ENCODE measurements around the gene SLC38A2. TPM values are rescaled to one million over a fixed set of nuclear protein-coding genes. Genes with fewer than 3 reads are reported as not detected.

The SLC38A2 gene
- total RNA-seq, 2 experiments from 2014 or later = 216 to 283 TPM

DNA sequence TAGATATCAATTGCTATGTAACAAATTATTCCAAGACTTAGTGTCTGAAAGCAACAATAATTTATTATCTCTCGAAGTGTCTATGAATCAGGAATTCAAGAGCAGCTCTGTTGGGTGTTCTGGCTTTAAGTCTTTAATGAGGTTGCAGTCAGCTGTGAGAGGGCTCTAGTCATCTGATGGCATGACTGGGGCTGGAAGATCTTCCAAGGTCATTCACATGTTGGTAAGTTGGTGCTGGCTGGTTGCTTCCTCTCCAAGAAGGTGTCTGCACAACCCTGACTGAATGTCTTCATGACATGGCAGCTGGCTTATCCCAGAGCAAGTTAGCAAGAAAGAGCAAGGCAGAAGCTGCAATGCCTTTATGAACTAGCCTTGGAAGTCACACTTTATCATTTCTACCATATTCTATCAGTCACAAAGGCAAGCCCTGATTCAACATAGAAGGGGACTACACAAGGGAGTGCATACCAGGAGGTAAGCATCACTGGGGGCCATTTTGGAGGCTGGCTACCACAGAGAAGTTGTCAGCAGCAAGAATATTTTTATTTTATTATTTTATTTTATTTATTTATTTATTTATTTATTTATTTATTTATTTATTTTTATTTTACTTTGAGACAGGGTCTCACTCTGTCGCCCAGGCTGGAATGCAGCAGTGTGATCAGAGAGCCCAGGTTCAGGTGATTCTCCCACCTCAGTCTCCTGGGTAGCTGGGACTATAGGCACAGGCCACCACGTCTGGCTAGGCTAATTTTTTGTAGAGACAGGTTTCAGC lies 7.6 kb upstream of the SLC38A2 start:
- Mint-ChIP-seq H3K4me1 (peaks cover 50% of the 10 kb centered on the region), H3K9me3 (peaks cover 3% of the 10 kb centered on the region), H3K27me3 (no peaks in the 10 kb centered on the region), H3K36me3 (ENCODE audit: low read depth) (peaks cover 7% of the 10 kb centered on the region), H3K4me3 (no peak overlapping the region), H3K27ac (no peak overlapping the region)
- POLR2A ChIA-PET = no interaction called here
- DNase-seq = no peak
- CTCF ChIA-PET = no interaction called here

GRCh38 chr12:46379352-46379751 lies 6.8 kb upstream of the SLC38A2 start:
- ChIA-PET CTCF (no interaction called here), POLR2A (no interaction called here)
- Mint-ChIP-seq H3K27me3 (no peaks in the 10 kb centered on the region), H3K27ac (no peak overlapping the region), H3K4me1 (peaks cover 50% of the 10 kb centered on the region), H3K36me3 (ENCODE audit: low read depth) (peaks cover 7% of the 10 kb centered on the region), H3K4me3 (no peak overlapping the region), H3K9me3 (peaks cover 3% of the 10 kb centered on the region)
- DNase-seq = no peak

- no peak for DNase-seq
- Mint-ChIP-seq H3K27ac (peak overlapping the region; percentile 31), H3K27me3 (no peaks in the 10 kb centered on the region), H3K36me3 (ENCODE audit: low read depth) (peaks cover 7% of the 10 kb centered on the region), H3K4me1 (peaks cover 52% of the 10 kb centered on the region), H3K9me3 (peaks cover 3% of the 10 kb centered on the region), H3K4me3 (no peak overlapping the region)
- CTCF ChIA-PET = no interaction called here
- POLR2A ChIA-PET = no interaction called here
Observed at GRCh38 chr12:46378530-46378929, 6.0 kb upstream of the SLC38A2 start.

GRCh38 chr12:46377678-46378077 lies 5.1 kb upstream of the SLC38A2 start:
- no peak overlapping the region for H3K27ac Mint-ChIP-seq
- no peaks in the 10 kb centered on the region for H3K27me3 Mint-ChIP-seq
- H3K4me1 Mint-ChIP-seq = peaks cover 50% of the 10 kb centered on the region
- POLR2A ChIA-PET = no interaction called here
- no peak for DNase-seq
- peaks cover 7% of the 10 kb centered on the region for H3K36me3 Mint-ChIP-seq (ENCODE audit: low read depth)
- CTCF ChIA-PET = interaction anchor here (0.6 kb wide), 1 partner anchor 24 kb away, joined by 3 read pairs; no protein-coding TSS in a partner anchor
- peaks cover 3% of the 10 kb centered on the region for H3K9me3 Mint-ChIP-seq
- H3K4me3 Mint-ChIP-seq = no peak overlapping the region

DNA sequence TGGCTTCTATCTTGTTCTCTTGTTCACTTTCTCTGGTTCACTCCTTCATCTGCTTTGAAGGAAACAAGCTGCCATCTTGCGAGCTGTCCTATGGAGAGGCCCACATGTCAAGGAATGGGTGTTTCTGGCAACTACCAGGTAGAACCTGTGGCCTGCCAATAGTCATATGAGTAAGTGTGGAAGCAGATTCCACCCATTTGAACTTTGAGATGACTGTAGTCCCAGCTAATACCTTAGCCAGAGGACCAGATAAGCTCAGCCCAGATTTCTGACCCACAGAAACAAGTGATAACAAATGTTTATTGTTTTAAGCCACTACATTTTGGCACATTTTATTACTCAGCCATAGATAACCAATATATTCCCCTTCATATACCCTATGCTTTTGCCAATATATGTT lies 4.0 kb upstream of the SLC38A2 start:
- POLR2A ChIA-PET = interaction anchor here (1.1 kb wide), 1 partner anchor 11 kb away, joined by 3 read pairs; no protein-coding TSS in a partner anchor
- Mint-ChIP-seq H3K36me3 (ENCODE audit: low read depth) (peaks cover 12% of the 10 kb centered on the region), H3K27ac (no peak overlapping the region), H3K4me1 (peaks cover 40% of the 10 kb centered on the region), H3K27me3 (no peaks in the 10 kb centered on the region), H3K4me3 (no peak overlapping the region), H3K9me3 (peaks cover 3% of the 10 kb centered on the region)
- CTCF ChIA-PET = interaction anchor here (0.6 kb wide), 2 partner anchors 10 to 648 kb away, joined by 3 to 4 read pairs; no protein-coding TSS in a partner anchor
- no peak for DNase-seq

DNA sequence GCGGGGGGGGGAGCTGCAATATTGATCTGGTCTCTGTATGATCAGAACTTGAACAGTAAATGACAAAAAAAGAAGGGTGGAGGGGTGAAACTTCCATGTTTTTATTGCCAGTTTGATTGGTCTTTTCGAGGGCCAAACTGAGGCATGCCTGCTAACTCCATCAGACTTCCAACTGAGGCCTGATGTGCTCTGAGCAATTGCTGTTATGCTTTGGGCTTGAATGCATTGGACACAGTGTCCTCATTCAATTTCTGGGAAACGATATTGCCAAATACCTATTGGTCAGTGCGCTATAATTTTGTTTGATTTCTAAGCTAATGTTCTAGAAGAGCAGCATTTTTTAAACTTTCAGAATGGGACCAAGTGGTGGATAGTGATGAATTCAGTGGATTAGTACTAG lies 2.1 kb upstream of the SLC38A2 start:
- Mint-ChIP-seq H3K27me3 (no peaks in the 10 kb centered on the region), H3K27ac (no peak overlapping the region), H3K4me1 (peaks cover 48% of the 10 kb centered on the region), H3K4me3 (no peak overlapping the region), H3K36me3 (ENCODE audit: low read depth) (peaks cover 26% of the 10 kb centered on the region), H3K9me3 (no peaks in the 10 kb centered on the region)
- POLR2A ChIA-PET = no interaction called here
- no peak for DNase-seq
- CTCF ChIA-PET = no interaction called here

GRCh38 chr12:46374310-46374709 lies 1.7 kb upstream of the SLC38A2 start:
- Mint-ChIP-seq H3K27me3 (no peaks in the 10 kb centered on the region), H3K27ac (peak overlapping the region; percentile 100), H3K4me1 (peaks cover 50% of the 10 kb centered on the region), H3K9me3 (no peaks in the 10 kb centered on the region), H3K36me3 (ENCODE audit: low read depth) (peaks cover 30% of the 10 kb centered on the region), H3K4me3 (peak overlapping the region; percentile 97)
- ChIA-PET CTCF (no interaction called here), POLR2A (no interaction called here)
- DNase-seq = no peak

DNA sequence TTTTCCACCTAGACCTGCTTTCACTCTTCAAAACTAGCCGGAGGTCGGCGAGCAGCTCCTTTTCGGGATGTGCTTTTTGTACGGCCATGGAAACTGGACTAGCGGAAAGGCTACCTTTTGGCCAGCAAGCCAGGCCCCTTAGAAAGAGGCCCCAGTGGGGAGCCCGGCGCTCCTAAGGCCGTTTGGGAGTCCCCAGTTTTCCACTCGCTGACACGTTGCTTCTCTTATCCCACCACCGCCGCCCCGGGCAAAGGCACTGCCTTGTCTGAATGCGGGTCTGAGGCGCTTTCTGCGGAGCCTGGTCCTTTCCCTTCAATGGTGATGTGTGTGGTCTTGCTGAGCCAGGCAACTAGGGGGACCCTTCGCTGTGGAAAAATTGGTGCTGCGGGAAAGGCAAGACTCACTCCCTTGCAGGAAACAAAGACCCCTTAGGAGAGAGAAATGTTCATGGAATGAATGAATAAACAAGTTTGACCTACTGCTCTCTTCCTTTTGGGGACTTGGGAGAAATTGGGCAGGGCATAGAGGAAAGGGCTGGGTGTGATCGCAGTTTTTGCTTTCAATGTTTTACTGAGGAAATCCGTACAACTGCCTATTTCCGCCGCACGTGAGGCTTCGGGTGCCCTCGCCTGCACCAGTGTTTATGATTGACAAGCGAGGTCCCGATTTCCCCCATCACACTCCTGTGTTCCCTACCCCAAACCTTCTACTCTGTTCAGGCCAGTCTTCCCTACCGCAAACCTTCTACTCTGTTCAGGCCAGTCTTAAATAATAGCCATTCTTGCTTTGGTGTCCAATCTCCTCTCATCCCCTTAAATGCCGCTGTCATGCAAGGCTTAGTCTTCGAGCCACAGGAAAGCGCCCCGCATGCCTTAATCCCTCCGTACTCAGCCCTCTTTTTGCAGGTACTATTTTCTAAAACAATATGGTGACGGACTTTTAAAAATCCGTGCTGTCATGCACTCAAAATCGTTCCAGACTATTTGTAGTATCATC lies 1.0 kb upstream of the SLC38A2 start:
- POLR2A ChIA-PET = interaction anchor here (0.6 kb wide), 1 partner anchor 144 kb away, joined by 3 read pairs; no protein-coding TSS in a partner anchor
- peak overlapping the region; percentile 97 for H3K4me3 Mint-ChIP-seq
- H3K9me3 Mint-ChIP-seq = no peaks in the 10 kb centered on the region
- H3K27ac Mint-ChIP-seq = peak overlapping the region; percentile 100
- CTCF ChIA-PET = interaction anchor here (0.8 kb wide), 1 partner anchor 288 kb away, joined by 3 read pairs; no protein-coding TSS in a partner anchor
- H3K27me3 Mint-ChIP-seq = no peaks in the 10 kb centered on the region
- peaks cover 36% of the 10 kb centered on the region for H3K36me3 Mint-ChIP-seq (ENCODE audit: low read depth)
- peak; percentile 58 for DNase-seq
- H3K4me1 Mint-ChIP-seq = peaks cover 52% of the 10 kb centered on the region

DNA sequence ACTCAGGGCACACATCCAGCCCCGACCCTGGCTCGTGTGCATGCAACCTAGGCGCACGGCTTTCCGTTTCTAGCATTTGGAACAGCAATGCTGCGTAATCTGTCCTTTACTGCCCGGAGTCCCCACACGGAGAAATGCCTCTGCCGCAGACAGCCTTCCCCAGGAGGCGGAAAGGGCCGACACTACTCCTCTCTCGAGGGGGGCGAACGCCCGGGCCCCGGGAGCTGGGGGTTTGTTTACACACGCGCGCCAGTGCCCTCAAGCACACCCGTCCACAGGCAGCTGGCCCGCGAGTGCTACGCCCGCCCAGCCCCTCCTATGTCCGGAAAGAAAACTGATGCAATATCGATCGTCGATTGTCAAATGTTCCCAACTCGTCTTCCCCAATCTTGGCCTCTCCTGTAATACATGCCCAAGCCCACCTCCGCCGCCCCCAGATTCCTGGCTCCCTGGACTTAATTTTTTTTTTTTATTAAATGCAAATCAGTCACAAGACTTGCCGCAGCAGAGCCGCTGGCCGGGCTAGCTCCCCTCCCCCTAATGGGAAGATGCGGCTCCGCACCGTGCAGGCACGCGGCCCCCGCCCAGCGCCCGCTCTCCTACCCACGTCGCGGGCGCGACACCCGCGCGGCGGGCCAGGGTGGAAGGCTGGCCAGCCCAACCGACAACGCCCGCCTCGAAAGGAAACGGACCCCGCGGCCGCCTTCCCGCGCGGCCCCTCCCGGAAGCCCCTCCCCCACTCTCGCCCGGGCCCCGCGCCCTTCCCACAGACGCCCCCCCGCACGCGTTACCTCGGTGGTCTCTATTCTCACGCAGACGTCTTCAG lies 642 bp downstream of the SLC38A2 start:
- Mint-ChIP-seq H3K4me1 (peaks cover 60% of the 10 kb centered on the region), H3K36me3 (ENCODE audit: low read depth) (peaks cover 53% of the 10 kb centered on the region), H3K27me3 (no peaks in the 10 kb centered on the region), H3K9me3 (no peaks in the 10 kb centered on the region), H3K4me3 (peak overlapping the region; percentile 97), H3K27ac (peak overlapping the region; percentile 100)
- DNase-seq = peak; percentile 60
- ChIA-PET CTCF (interaction anchor here (0.6 to 1.0 kb wide), 3 partner anchors 15 to 158 kb away, joined by 3 read pairs; no protein-coding TSS in a partner anchor), POLR2A (interaction anchor here (0.5 to 1.0 kb wide), 6 partner anchors 12 to 293 kb away, joined by 3 to 6 read pairs (median 4); no protein-coding TSS in a partner anchor)

- DNase-seq = peak; percentile 92
- Mint-ChIP-seq H3K4me1 (peaks cover 64% of the 10 kb centered on the region), H3K36me3 (ENCODE audit: low read depth) (peaks cover 58% of the 10 kb centered on the region), H3K27me3 (no peaks in the 10 kb centered on the region), H3K9me3 (no peaks in the 10 kb centered on the region), H3K27ac (peak overlapping the region; percentile 100), H3K4me3 (peak overlapping the region; percentile 97)
- CTCF ChIA-PET = no interaction called here
- POLR2A ChIA-PET = interaction anchor here (0.6 to 1.8 kb wide), 5 partner anchors 84 to 290 kb away, joined by 3 to 6 read pairs (median 4); no protein-coding TSS in a partner anchor
Observed at GRCh38 chr12:46370792-46371717, 1.5 kb downstream of the SLC38A2 start.

DNA sequence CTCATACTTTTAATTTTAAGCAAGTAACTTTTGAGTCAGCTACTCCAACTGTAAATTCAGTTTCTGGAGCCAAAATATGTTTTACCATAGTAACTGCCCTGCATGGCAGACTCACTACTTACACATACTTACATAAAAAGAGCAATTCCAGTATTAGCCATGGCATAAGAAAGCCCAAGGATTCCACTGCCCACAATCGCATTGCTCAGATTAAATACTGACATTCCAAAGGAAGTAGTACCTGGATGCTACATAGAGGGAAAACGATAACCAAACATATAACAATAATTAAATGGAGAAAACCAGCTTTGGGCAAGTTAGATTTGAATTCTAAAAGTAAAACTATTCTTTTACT lies 2.2 kb downstream of the SLC38A2 start:
- Mint-ChIP-seq H3K4me1 (peaks cover 64% of the 10 kb centered on the region), H3K27ac (peak overlapping the region; percentile 100), H3K36me3 (ENCODE audit: low read depth) (peaks cover 61% of the 10 kb centered on the region), H3K27me3 (no peaks in the 10 kb centered on the region), H3K9me3 (no peaks in the 10 kb centered on the region), H3K4me3 (peak overlapping the region; percentile 97)
- ChIA-PET POLR2A (interaction anchor here (0.6 to 1.8 kb wide), 2 partner anchors 154 to 291 kb away, joined by 4 read pairs; no protein-coding TSS in a partner anchor), CTCF (no interaction called here)
- no peak for DNase-seq

Measured in activated CD4-positive, alpha-beta T cell treated with anti-CD3 and anti-CD28 coated beads, Interleukin-2, amount 10 ng/mL, durations not matched to agents 7 days and 5 days (primary cell).